HG03060 (cell line): Measurements from ENCODE around the gene NACC1.

Experiments
- ATAC-seq: cut with Tn5 transposase; IDR thresholded peaks from one replicate; pipeline ENCODE4 v1.9.1; 2021; ENCODE audit warnings: low read depth, moderate number of reproducible peaks; ENCODE audit not compliant: unreplicated experiment

NACC1 gene

GRCh38 chr19:13187419-13187818, 69.4 kb downstream of the NACC1 start:
- no peak for ATAC-seq

- ATAC-seq = no peak
Measured at GRCh38 chr19:13189600-13189999, 71.5 kb downstream of the NACC1 start.
